Measurements from ENCODE around the gene HCRTR1. TPM values are rescaled to one million over a fixed set of nuclear protein-coding genes. Genes with fewer than 3 reads are reported as not detected.

HCRTR1 gene
- polyA plus RNA-seq, 1 of the 3 experiments (the other 2 are of a cell fraction), result 0.03 TPM

GRCh38 chr1:31642366-31642765, 24.9 kb downstream of the HCRTR1 start:
- no peak overlapping the region for H3K27ac ChIP-seq (ENCODE audit: low read depth in 2 of 2, low read length in 1 of 2)
- H3F3A ChIP-seq (replicated peaks; ENCODE audit: insufficient read depth), result peaks cover 9% of the 10 kb centered on the region
- 93% methylated on average over 4 of the region's 4 CpGs for WGBS (ENCODE audit: low lambda C conversion rate)
- DNase-seq, result no peak
- H3K36me3 ChIP-seq (replicated peaks in 1 of 2; ENCODE audit: control insufficient read depth in 1 of 2, insufficient read depth in 2 of 2, low read length in 1 of 2), result peaks cover 0 to 7% of the 10 kb centered on the region in 2 experiments
- H3K79me2 ChIP-seq (ENCODE audit: insufficient read depth), result peaks cover 68% of the 10 kb centered on the region
- no peak overlapping the region for H3K4me2 ChIP-seq
- H3K9me2 ChIP-seq, result no peaks in the 10 kb centered on the region
- no peak overlapping the region for H2AFZ ChIP-seq (ENCODE audit: low read depth)
- no peaks in the 10 kb centered on the region for H3K27me3 ChIP-seq (ENCODE audit: insufficient read depth)
- peaks cover 14 to 38% of the 10 kb centered on the region in 2 experiments; a peak in 3 of 4 replicates for H3K4me1 ChIP-seq (ENCODE audit: control insufficient read depth in 1 of 2, insufficient read depth in 2 of 2, low read depth in 1 of 2, low read length in 1 of 2)
- H3K9ac ChIP-seq, result no peak overlapping the region
- POLR2A ChIA-PET, result interaction anchor here (0.8 kb wide), 1 partner anchor 934 kb away, joined by 4 read pairs; no protein-coding TSS in a partner anchor
- CTCF ChIA-PET, result interaction anchor here (0.9 to 2.6 kb wide), 8 partner anchors 10 to 79 kb away, joined by 3 to 7 read pairs (median 4); partner anchors contain the start of gene HCRTR1
- H3K4me3 ChIP-seq (ENCODE audit: low read depth in 2 of 2, low read length in 1 of 2), result no peak overlapping the region
- H3K9me3 ChIP-seq, result no peaks in the 10 kb centered on the region
- no peak for TF ChIP-seq RCOR1 (IDR thresholded peaks at IDR 0.05; ENCODE audit: low read length)
- TF ChIP-seq MEF2A (IDR thresholded peaks at IDR 0.05; ENCODE audit: borderline replicate concordance, low read depth), result no peak
- no peak for TF ChIP-seq POLR2AphosphoS5 (IDR thresholded peaks at IDR 0.05; ENCODE audit: low read depth, low read length)
- no peak for TF ChIP-seq FOSL2 (IDR thresholded peaks at IDR 0.05; ENCODE audit: borderline replicate concordance, low read depth)
- no peak for TF ChIP-seq EZH2phosphoT487 (IDR thresholded peaks at IDR 0.05; ENCODE audit: borderline replicate concordance, low read depth)
- no peak for TF ChIP-seq TEAD4 (IDR thresholded peaks at IDR 0.05; ENCODE audit: borderline replicate concordance, insufficient read depth)
- no peak for TF ChIP-seq MXI1 (IDR thresholded peaks at IDR 0.05; ENCODE audit: low read depth, low read length)
- no peak for TF ChIP-seq RAD21 (IDR thresholded peaks at IDR 0.05; ENCODE audit: low read length)
- TF ChIP-seq, protein P1, sequence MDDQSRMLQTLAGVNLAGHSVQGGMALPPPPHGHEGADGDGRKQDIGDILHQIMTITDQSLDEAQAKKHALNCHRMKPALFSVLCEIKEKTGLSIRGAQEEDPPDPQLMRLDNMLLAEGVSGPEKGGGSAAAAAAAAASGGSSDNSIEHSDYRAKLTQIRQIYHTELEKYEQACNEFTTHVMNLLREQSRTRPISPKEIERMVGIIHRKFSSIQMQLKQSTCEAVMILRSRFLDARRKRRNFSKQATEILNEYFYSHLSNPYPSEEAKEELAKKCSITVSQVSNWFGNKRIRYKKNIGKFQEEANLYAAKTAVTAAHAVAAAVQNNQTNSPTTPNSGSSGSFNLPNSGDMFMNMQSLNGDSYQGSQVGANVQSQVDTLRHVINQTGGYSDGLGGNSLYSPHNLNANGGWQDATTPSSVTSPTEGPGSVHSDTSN (IDR thresholded peaks at IDR 0.05), result no peak
- peaks cover 7% of the 10 kb centered on the region for H4K20me1 ChIP-seq (ENCODE audit: insufficient read depth)

DNA sequence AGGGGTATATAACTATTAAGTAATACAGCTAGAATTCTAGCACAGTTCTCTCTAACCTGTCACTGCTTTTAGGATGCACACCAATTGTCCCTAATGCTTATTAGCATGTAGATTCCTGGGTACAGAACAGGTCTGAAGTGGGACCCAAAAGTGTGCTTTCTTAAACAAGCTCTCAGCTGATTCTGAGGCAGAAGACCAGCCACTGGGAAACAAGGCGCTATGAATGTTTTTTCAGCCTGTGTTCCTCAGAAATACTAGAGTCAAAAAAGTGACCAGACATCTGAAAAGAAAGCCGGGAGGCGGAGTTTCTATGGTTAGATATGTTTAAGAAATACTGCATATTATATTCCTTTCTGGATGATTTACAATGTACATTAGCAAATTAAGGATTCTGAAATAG, 25.4 kb downstream of the HCRTR1 start:
- Histone ChIP-seq H2AFZ (ENCODE audit: low read depth) (no peak overlapping the region), H3K36me3 (replicated peaks in 1 of 2; ENCODE audit: control insufficient read depth in 1 of 2, insufficient read depth in 2 of 2, low read length in 1 of 2) (peaks cover 0 to 7% of the 10 kb centered on the region in 2 experiments), H3F3A (replicated peaks; ENCODE audit: insufficient read depth) (peaks cover 9% of the 10 kb centered on the region), H3K4me2 (no peak overlapping the region), H3K9me2 (no peaks in the 10 kb centered on the region), H4K20me1 (ENCODE audit: insufficient read depth) (peaks cover 4% of the 10 kb centered on the region; the same call in 1 of the 2 replicates), H3K4me1 (ENCODE audit: control insufficient read depth in 1 of 2, insufficient read depth in 2 of 2, low read depth in 1 of 2, low read length in 1 of 2) (peaks cover 14 to 36% of the 10 kb centered on the region in 2 experiments; a peak in 3 of 4 replicates), H3K4me3 (ENCODE audit: low read depth in 2 of 2, low read length in 1 of 2) (no peak overlapping the region), H3K79me2 (ENCODE audit: insufficient read depth) (peaks cover 62% of the 10 kb centered on the region), H3K27ac (ENCODE audit: low read depth in 2 of 2, low read length in 1 of 2) (no peak overlapping the region), H3K9me3 (no peaks in the 10 kb centered on the region), H3K9ac (no peak overlapping the region), H3K27me3 (ENCODE audit: insufficient read depth) (no peaks in the 10 kb centered on the region)
- 100% methylated on average over 3 of the region's 3 CpGs for WGBS (ENCODE audit: low lambda C conversion rate)
- DNase-seq, result no peak
- ChIA-PET POLR2A (interaction anchor here (0.8 kb wide), 1 partner anchor 935 kb away, joined by 4 read pairs; no protein-coding TSS in a partner anchor), CTCF (interaction anchor here (1.0 to 2.6 kb wide), 6 partner anchors 21 to 79 kb away, joined by 3 to 8 read pairs (median 4); partner anchors contain the start of gene HCRTR1)
- TF ChIP-seq USF2 (IDR thresholded peaks at IDR 0.05; ENCODE audit: borderline replicate concordance, low read depth, low read length) (no peak), MEF2A (IDR thresholded peaks at IDR 0.05; ENCODE audit: borderline replicate concordance, low read depth) (no peak), FOSL2 (IDR thresholded peaks at IDR 0.05; ENCODE audit: borderline replicate concordance, low read depth) (no peak), SIN3A (IDR thresholded peaks at IDR 0.05; ENCODE audit: borderline replicate concordance, low read depth, low read length) (no peak), SMC3 (IDR thresholded peaks at IDR 0.05; ENCODE audit: low read depth, low read length) (no peak), CHD2 (IDR thresholded peaks at IDR 0.05; ENCODE audit: low read length, partially characterized antibody) (no peak), TAF1 (IDR thresholded peaks at IDR 0.05; ENCODE audit: borderline replicate concordance, low read depth, low read length) (no peak), POLR2AphosphoS5 (IDR thresholded peaks at IDR 0.05; ENCODE audit: low read depth, low read length) (no peak), RXRA (IDR thresholded peaks at IDR 0.05; ENCODE audit: borderline replicate concordance, low read depth) (no peak), EZH2phosphoT487 (IDR thresholded peaks at IDR 0.05; ENCODE audit: borderline replicate concordance, low read depth) (no peak), EP300 (IDR thresholded peaks at IDR 0.05; ENCODE audit: borderline replicate concordance in 1 of 2, low read depth in 1 of 2, low read length in 1 of 2) (no peak), NFIC (IDR thresholded peaks at IDR 0.05; ENCODE audit: borderline replicate concordance) (no peak), JUND (IDR thresholded peaks at IDR 0.05) (no peak), ZBTB33 (IDR thresholded peaks at IDR 0.05; ENCODE audit: borderline replicate concordance, low read depth) (no peak), TCF12 (IDR thresholded peaks at IDR 0.05) (no peak), YY1 (IDR thresholded peaks at IDR 0.05; ENCODE audit: low read depth) (no peak)
- TF ChIP-seq, protein P2, sequence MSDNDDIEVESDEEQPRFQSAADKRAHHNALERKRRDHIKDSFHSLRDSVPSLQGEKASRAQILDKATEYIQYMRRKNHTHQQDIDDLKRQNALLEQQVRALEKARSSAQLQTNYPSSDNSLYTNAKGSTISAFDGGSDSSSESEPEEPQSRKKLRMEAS (IDR thresholded peaks at IDR 0.05; ENCODE audit: low read depth), result no peak
- TF ChIP-seq, protein P3, sequence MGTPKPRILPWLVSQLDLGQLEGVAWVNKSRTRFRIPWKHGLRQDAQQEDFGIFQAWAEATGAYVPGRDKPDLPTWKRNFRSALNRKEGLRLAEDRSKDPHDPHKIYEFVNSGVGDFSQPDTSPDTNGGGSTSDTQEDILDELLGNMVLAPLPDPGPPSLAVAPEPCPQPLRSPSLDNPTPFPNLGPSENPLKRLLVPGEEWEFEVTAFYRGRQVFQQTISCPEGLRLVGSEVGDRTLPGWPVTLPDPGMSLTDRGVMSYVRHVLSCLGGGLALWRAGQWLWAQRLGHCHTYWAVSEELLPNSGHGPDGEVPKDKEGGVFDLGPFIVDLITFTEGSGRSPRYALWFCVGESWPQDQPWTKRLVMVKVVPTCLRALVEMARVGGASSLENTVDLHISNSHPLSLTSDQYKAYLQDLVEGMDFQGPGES (IDR thresholded peaks at IDR 0.05; ENCODE audit: low read depth, low read length), result no peak
